Natural killer cell (primary cell): Measurements from ENCODE around the gene MIP. TPM values are rescaled to one million over a fixed set of nuclear protein-coding genes. Genes with fewer than 3 reads are reported as not detected.

Experiments used
- ATAC-seq, 3 donors: fragments of 150-1000 bp in 2 of 3; fragments of 200-7000 bp in 1 of 3; cut with Tn5 transposase; 1 replicate in 1 of 3; 2 replicates in 2 of 3; pipeline ENCODE4 v1.10.0; 2021; ENCODE audit warnings: mild to moderate bottlenecking in 2 of 3, moderate library complexity in 2 of 3
- DNase-seq, 2 donors: peaks; one replicate each; pipeline versions ENCODE4 v3.0.0 to v3.0.0-alpha.2; 2013 to 2021; ENCODE audit warnings: mixed read lengths in 1 of 2
- H3K27ac ChIP-seq: one replicate; pipeline ENCODE4 v1.5.1; 2013; ENCODE audit warnings: mild to moderate bottlenecking, low read length
- H3K27me3 ChIP-seq: one replicate; pipeline ENCODE4 v1.6.1; 2013; ENCODE audit warnings: low read length; ENCODE audit not compliant: control insufficient read depth, insufficient read depth
- H3K36me3 ChIP-seq: one replicate; pipeline ENCODE4 v1.6.1; 2013; ENCODE audit warnings: low read length; ENCODE audit not compliant: control insufficient read depth, insufficient read depth
- H3K4me1 ChIP-seq: one replicate; pipeline ENCODE4 v1.6.1; 2013; ENCODE audit warnings: low read length; ENCODE audit not compliant: control insufficient read depth, insufficient read depth
- H3K4me3 ChIP-seq: one replicate; pipeline ENCODE4 v1.5.1; 2013; ENCODE audit warnings: low read length
- H3K9me3 ChIP-seq: one replicate; pipeline ENCODE4 v1.6.1; 2013; ENCODE audit warnings: low read length; ENCODE audit not compliant: control insufficient read depth, insufficient read depth
- H3K27ac Mint-ChIP-seq, 2 donors: one replicate each; pipeline ENCODE4 v1.8.0; 2022; ENCODE audit warnings: mild to moderate bottlenecking in 2 of 2, mixed read lengths in 2 of 2, moderate library complexity in 1 of 2
- H3K27me3 Mint-ChIP-seq, 2 donors: one replicate each; pipeline ENCODE4 v1.8.0; 2022; ENCODE audit warnings: low read depth in 2 of 2, mixed read lengths in 2 of 2
- H3K36me3 Mint-ChIP-seq: one replicate; pipeline ENCODE4 v1.8.0; 2022; ENCODE audit warnings: mixed read lengths
- H3K4me1 Mint-ChIP-seq, 2 donors: one replicate each; pipeline ENCODE4 v1.8.0; 2022; ENCODE audit warnings: mixed read lengths in 2 of 2
- H3K4me3 Mint-ChIP-seq: one replicate; pipeline ENCODE4 v1.8.0; 2022; ENCODE audit warnings: mild to moderate bottlenecking, moderate library complexity, mixed read lengths
- H3K9me3 Mint-ChIP-seq, 2 donors: one replicate each; pipeline ENCODE4 v1.8.0; 2022; ENCODE audit warnings: mixed read lengths in 2 of 2
- CTCF ChIP-seq: fragments of 200-600 bp; IDR thresholded peaks from one replicate; pipeline ENCODE4 v1.8.0; 2022; ENCODE audit warnings: antibody characterized with exemption
- WGBS: methylation state at CpG from one replicate; pipeline ENCODE4 v1.1.7; 2013; ENCODE audit warnings: missing lambda C conversion rate; ENCODE audit not compliant: insufficient coverage; 5-methylcytosine and 5-hydroxymethylcytosine counted together
- intact Hi-C: fragments of 100-400 bp; cut with micrococcal nuclease; formaldehyde crosslinking; loops from one replicate; pipeline ENCODE4 v1.14.2; 2022
- total RNA-seq, 4 donors: library from RNA; stranded (reverse); fragments of 120-200 nt in 1 of 4; gene quantifications; one replicate each; pipeline versions ENCODE4 v1.2.3 to v1.2.4, GENCODE V29; 2013 to 2022

MIP gene
- total RNA-seq, 3 donors from 2014 or later (not counting 1 experiment from before 2014, with no cell fraction given) = not detected

GRCh38 chr12:56486694-56487093 lies 32.2 kb upstream of the MIP start:
- H3K4me1 Mint-ChIP-seq = peaks cover 13 to 18% of the 10 kb centered on the region in 2 donors
- no peaks in the 10 kb centered on the region for H3K9me3 Mint-ChIP-seq
- Histone ChIP-seq H3K4me1 (peaks cover 18% of the 10 kb centered on the region), H3K4me3 (no peak overlapping the region), H3K9me3 (no peaks in the 10 kb centered on the region), H3K27ac (no peak overlapping the region), H3K36me3 (no peaks in the 10 kb centered on the region), H3K27me3 (peaks cover 10% of the 10 kb centered on the region)
- H3K4me3 Mint-ChIP-seq = peak overlapping the region; percentile 95
- WGBS = 90% methylated on average over 10 of the region's 12 CpGs
- no peaks in the 10 kb centered on the region for H3K36me3 Mint-ChIP-seq
- no peak for ATAC-seq
- no peak for TF ChIP-seq CTCF
- intact Hi-C loops = no loop called here
- no peak overlapping the region for H3K27ac Mint-ChIP-seq
- peaks cover 18 to 24% of the 10 kb centered on the region in 2 donors for H3K27me3 Mint-ChIP-seq
- no peak for DNase-seq

- Mint-ChIP-seq H3K4me3 (no peak overlapping the region), H3K4me1 (peaks cover 13 to 23% of the 10 kb centered on the region in 2 donors), H3K27me3 (peaks cover 0 to 10% of the 10 kb centered on the region in 2 donors), H3K9me3 (no peaks in the 10 kb centered on the region), H3K27ac (no peak overlapping the region), H3K36me3 (no peaks in the 10 kb centered on the region)
- intact Hi-C loops = no loop called here
- Histone ChIP-seq H3K27ac (no peak overlapping the region), H3K4me1 (peaks cover 18% of the 10 kb centered on the region), H3K36me3 (no peaks in the 10 kb centered on the region), H3K9me3 (no peaks in the 10 kb centered on the region), H3K4me3 (no peak overlapping the region), H3K27me3 (peaks cover 6% of the 10 kb centered on the region)
- WGBS = no CpG with 5 or more reads among the region's 1 CpG
- no peak for TF ChIP-seq CTCF
- ATAC-seq = no peak
- no peak for DNase-seq
Measured at GRCh38 chr12:56484566-56484965, 30.1 kb upstream of the MIP start.

GRCh38 chr12:56479625-56480024 lies 25.2 kb upstream of the MIP start:
- Histone ChIP-seq H3K9me3 (no peaks in the 10 kb centered on the region), H3K36me3 (no peaks in the 10 kb centered on the region), H3K4me1 (no peaks in the 10 kb centered on the region), H3K27me3 (no peaks in the 10 kb centered on the region), H3K27ac (no peak overlapping the region), H3K4me3 (no peak overlapping the region)
- no peaks in the 10 kb centered on the region for H3K9me3 Mint-ChIP-seq
- no peak overlapping the region for H3K4me3 Mint-ChIP-seq
- H3K27me3 Mint-ChIP-seq = no peaks in the 10 kb centered on the region
- ATAC-seq (no peak), DNase-seq (no peak)
- H3K4me1 Mint-ChIP-seq = peaks cover 0 to 5% of the 10 kb centered on the region in 2 donors
- intact Hi-C loops = no loop called here
- TF ChIP-seq CTCF = no peak
- WGBS = 97% methylated on average over 7 of the region's 7 CpGs
- no peak overlapping the region for H3K27ac Mint-ChIP-seq
- H3K36me3 Mint-ChIP-seq = no peaks in the 10 kb centered on the region

GRCh38 chr12:56477521-56478225 lies 23.2 kb upstream of the MIP start:
- Histone ChIP-seq H3K27ac (no peak overlapping the region), H3K9me3 (no peaks in the 10 kb centered on the region), H3K4me3 (no peak overlapping the region), H3K27me3 (no peaks in the 10 kb centered on the region), H3K4me1 (no peaks in the 10 kb centered on the region), H3K36me3 (no peaks in the 10 kb centered on the region)
- TF ChIP-seq CTCF = no peak
- Mint-ChIP-seq H3K27me3 (no peaks in the 10 kb centered on the region), H3K4me3 (no peak overlapping the region), H3K4me1 (peaks cover 0 to 5% of the 10 kb centered on the region in 2 donors), H3K27ac (no peak overlapping the region), H3K36me3 (no peaks in the 10 kb centered on the region), H3K9me3 (no peaks in the 10 kb centered on the region)
- ATAC-seq = no peak
- WGBS = 95% methylated on average over 5 of the region's 6 CpGs
- DNase-seq = no peak
- intact Hi-C loops = no loop called here
